Right lobe of liver (tissue), 4 donors: ENCODE results near the gene PGBD5.

Experiments used
- POLR2A ChIP-seq: fragments of 450-650 bp; IDR thresholded peaks from one replicate; pipeline ENCODE4 v1.6.1; 2017; ENCODE audit warnings: antibody characterized with exemption, mild to moderate bottlenecking
- TF ChIP-seq, protein P1 (sequence below), 4 donors: fragments of 200-600 bp in 3 of 4; fragments of 450-650 bp in 1 of 4; IDR thresholded peaks; one replicate each; pipeline versions ENCODE4 v1.5.1 to v1.8.0; 2016 to 2022; ENCODE audit warnings: antibody characterized with exemption in 4 of 4, mild to moderate bottlenecking in 2 of 4
- donor health status: DM: no; HTN: no; CAD: no.
- donor health status: DM: no; HTN: no; CAD: no.
- donor health status: DM: no; HTN: yes; CAD: no.

GRCh38 chr1:230271300-230272035 is 154.7 kb downstream of the PGBD5 start:
- TF ChIP-seq, protein P1, sequence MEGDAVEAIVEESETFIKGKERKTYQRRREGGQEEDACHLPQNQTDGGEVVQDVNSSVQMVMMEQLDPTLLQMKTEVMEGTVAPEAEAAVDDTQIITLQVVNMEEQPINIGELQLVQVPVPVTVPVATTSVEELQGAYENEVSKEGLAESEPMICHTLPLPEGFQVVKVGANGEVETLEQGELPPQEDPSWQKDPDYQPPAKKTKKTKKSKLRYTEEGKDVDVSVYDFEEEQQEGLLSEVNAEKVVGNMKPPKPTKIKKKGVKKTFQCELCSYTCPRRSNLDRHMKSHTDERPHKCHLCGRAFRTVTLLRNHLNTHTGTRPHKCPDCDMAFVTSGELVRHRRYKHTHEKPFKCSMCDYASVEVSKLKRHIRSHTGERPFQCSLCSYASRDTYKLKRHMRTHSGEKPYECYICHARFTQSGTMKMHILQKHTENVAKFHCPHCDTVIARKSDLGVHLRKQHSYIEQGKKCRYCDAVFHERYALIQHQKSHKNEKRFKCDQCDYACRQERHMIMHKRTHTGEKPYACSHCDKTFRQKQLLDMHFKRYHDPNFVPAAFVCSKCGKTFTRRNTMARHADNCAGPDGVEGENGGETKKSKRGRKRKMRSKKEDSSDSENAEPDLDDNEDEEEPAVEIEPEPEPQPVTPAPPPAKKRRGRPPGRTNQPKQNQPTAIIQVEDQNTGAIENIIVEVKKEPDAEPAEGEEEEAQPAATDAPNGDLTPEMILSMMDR (IDR thresholded peaks at IDR 0.05): no peak
- no peak for TF ChIP-seq POLR2A
